ENCODE data around the gene ORM1.

ORM1 gene

DNA sequence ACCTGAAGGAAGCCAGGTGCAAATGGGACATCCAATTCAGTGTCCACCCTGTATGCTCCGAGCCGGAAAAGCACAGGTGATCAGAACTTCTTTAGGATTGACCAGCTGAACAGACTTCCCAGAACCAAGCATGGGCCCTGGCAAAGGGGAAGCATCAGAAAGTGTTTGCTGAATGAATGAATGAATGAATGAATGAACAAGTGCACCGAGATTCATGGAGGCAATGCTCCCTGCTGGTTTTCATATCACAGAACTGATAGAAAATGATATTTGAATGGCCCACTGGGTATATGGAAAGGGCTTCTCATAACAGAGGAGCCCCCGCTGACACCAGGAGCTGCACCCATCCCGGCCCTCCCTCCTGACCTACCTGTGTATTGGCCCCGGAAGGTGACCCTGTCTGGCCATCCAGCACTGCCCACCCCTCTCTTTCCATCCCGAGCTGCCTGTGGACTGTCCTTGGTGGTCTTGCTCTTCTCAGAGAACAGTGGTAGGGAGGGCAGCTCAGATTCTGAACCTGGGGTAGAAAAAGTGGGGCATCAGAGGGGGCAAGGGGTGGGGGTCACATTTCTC is 22.7 kb downstream of the ORM1 start:
- in situ Hi-C loops (cut with MboI; ENCODE audit: low sequenced_read_pairs, unreplicated experiment): no loop called here
- TF ChIP-seq, protein P1, sequence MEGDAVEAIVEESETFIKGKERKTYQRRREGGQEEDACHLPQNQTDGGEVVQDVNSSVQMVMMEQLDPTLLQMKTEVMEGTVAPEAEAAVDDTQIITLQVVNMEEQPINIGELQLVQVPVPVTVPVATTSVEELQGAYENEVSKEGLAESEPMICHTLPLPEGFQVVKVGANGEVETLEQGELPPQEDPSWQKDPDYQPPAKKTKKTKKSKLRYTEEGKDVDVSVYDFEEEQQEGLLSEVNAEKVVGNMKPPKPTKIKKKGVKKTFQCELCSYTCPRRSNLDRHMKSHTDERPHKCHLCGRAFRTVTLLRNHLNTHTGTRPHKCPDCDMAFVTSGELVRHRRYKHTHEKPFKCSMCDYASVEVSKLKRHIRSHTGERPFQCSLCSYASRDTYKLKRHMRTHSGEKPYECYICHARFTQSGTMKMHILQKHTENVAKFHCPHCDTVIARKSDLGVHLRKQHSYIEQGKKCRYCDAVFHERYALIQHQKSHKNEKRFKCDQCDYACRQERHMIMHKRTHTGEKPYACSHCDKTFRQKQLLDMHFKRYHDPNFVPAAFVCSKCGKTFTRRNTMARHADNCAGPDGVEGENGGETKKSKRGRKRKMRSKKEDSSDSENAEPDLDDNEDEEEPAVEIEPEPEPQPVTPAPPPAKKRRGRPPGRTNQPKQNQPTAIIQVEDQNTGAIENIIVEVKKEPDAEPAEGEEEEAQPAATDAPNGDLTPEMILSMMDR (IDR thresholded peaks at IDR 0.05; ENCODE audit: borderline replicate concordance, control extremely low read depth, extremely low read depth, insufficient read depth, missing control alignments): no peak

DNA sequence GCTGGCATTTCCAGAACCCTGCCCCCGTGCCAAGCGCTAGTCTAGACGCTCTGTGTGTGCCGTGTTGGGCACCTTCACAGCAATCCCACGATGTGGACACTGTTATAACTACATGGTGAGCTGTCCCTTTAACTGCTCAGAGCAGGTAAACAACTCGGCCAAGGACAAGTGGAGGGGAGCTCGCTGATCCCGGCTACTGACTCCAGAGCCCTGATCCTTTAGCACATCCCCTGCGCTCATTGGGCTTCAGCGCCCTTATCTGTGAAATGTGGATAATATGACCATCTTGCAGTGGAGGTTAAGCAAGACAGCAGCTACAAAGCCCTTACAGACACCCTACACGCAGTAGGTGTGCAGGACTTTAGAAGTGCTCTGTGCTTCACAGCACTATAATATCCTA is 23.2 kb downstream of the ORM1 start:
- no peak for DNase-seq (ENCODE audit: low spot score)
- TF ChIP-seq, protein P1 (IDR thresholded peaks at IDR 0.05; ENCODE audit: borderline replicate concordance, control extremely low read depth, extremely low read depth, insufficient read depth, missing control alignments): no peak
- in situ Hi-C loops (cut with MboI; ENCODE audit: low sequenced_read_pairs, unreplicated experiment): no loop called here

More for the DNA sequence above, 22.7 kb downstream of the ORM1 start:
- no peak for DNase-seq (ENCODE audit: low spot score)

DNA sequence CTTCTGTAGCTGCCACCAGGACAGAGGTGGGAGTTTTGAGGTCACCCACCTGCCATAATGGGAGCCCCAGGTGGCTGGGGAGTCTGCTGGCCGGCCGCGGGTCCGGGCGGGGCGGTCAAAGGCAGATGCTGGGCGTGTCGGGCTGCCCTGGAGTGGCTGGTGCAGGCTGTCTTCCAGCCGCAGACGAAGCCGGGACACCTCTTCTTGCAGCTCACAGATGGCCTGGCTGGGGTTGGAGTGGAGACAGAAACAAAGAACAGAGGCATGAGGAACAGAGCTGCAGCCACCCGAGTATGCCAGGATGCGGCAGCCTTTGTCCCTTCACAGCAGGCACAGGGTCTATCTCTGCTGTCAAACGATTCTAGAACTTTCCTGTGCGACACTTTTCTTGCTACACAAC is 24.8 kb downstream of the ORM1 start:
- no peak for DNase-seq (ENCODE audit: low spot score)
- in situ Hi-C loops (cut with MboI; ENCODE audit: low sequenced_read_pairs, unreplicated experiment): no loop called here
- TF ChIP-seq, protein P1 (IDR thresholded peaks at IDR 0.05; ENCODE audit: borderline replicate concordance, control extremely low read depth, extremely low read depth, insufficient read depth, missing control alignments): no peak

DNA sequence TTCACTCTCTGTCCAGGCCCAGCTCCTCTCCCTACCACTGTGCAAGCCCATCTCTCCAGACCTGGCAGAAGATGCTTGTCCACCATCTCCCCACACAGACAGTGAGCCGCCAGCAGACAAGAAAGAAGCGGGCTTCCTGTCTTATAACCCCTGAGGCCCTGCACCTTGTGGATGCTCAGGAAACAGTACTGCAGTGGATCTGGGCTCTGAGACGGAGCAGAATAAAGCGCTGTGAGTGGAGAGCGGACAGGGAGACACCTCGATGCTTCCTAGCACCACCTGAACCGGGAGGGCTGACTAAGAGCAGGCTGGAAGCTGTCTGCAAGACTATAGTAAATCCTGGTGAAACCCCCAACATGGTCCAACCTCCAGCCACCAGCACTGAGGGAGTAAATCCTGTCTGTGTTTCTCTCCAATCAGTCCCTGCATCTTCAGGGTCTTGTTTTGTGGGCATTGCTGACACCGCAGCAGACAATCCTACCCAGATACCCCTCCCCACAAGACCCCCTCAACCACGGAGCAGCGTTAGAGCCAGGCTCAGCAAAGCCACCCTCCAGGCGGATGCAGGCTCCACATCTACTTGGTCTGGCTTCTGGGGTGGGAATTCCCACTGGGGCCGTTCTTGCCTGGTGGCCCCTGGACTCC is 25.5 kb downstream of the ORM1 start:
- TF ChIP-seq, protein P1 (IDR thresholded peaks at IDR 0.05; ENCODE audit: borderline replicate concordance, control extremely low read depth, extremely low read depth, insufficient read depth, missing control alignments): no peak
- in situ Hi-C loops (cut with MboI; ENCODE audit: low sequenced_read_pairs, unreplicated experiment): no loop called here
- DNase-seq (ENCODE audit: low spot score): no peak

DNA sequence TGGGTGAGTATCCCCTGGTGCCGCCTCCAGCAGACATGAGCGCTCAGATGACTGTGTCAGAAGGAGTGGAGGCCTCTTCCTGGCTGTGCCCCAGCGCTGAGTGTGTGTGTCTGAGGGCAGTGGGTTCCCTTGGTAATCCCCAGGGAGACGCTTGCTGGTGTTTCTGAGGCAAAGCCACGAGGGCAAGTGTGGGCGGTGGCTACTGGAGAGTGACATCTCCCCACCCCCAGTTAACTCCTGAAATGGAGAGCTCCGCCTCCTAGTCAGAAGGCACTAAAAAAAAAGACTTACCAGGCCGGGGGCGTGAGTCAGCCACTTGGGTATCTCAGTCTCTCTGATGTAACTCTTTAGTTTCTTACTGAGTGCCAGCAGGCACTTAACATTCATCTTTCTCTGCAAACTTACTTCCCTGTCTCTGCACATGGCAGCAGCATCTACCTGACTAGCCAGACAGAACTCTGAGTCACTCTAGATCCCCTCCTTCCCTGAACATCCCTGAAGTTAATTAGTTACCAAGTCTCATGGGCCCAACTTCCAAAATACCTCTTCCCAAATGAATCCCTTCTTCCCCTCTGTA is 26.1 kb downstream of the ORM1 start:
- TF ChIP-seq, protein P1 (IDR thresholded peaks at IDR 0.05; ENCODE audit: borderline replicate concordance, control extremely low read depth, extremely low read depth, insufficient read depth, missing control alignments): no peak
- in situ Hi-C loops (cut with MboI; ENCODE audit: low sequenced_read_pairs, unreplicated experiment): no loop called here
- peak; percentile 90 for DNase-seq (ENCODE audit: low spot score)

DNA sequence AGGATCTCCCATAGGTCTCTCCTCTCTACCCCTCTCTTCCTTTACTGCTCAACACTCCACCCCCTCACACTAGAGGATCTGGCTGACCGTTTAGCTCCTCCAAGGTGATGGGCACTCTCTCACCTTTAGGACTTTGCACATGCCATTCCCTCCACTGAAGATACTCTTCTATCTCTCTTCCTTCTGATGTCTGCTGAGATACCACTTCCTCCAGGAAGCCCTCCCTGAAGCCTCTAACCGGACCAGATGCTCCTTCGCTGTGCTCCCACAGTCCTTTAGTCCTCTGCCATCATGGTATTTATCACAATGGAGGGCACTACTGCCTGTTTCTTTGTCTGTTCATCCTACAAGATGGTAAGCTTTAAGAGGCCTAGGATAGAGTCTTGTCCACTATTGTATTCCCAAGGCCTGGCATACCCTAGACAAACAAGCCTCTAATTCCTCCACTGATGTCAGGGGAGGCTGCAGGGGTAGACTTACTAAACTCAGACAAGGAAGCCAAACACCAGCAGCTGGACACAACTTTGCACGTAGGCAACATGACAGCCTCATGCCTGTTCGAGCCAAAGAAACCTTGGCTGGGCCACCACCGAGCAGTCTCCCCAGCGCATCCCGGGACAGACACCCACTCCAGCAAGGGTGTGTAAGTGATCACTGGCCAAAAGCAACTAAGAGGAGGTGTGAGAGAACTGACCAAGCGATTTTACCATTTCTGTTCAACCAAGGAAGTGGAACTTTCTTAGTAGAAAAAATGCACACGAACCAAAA is 27.0 kb downstream of the ORM1 start:
- TF ChIP-seq, protein P1 (IDR thresholded peaks at IDR 0.05; ENCODE audit: borderline replicate concordance, control extremely low read depth, extremely low read depth, insufficient read depth, missing control alignments): no peak
- no peak for DNase-seq (ENCODE audit: low spot score)
- in situ Hi-C loops (cut with MboI; ENCODE audit: low sequenced_read_pairs, unreplicated experiment): no loop called here
